ENCODE results near the gene UACA. TPM values are rescaled to one million over a fixed set of nuclear protein-coding genes. Genes with fewer than 3 reads are reported as not detected.
"Not testable (repeated sequence)": the region's sequence is repeated elsewhere in the genome, so short reads cannot be mapped to it uniquely, and the experiment has no call there.

Gene UACA
- total RNA-seq: 39.9 TPM
- long read RNA-seq, full-length matches to known transcripts: 32 of 51 reads
- long read RNA-seq, partial matches to known transcripts: 11 of 51 reads
- long read RNA-seq, other reads (novel, unspliced or antisense): 8 of 51 reads

- peak within 1 kb of the TSS; percentile 68 for H3K4me3 ChIP-seq
- peak; percentile 13 for TF ChIP-seq CTCF (IDR thresholded peaks at IDR 0.05)
- H3K9me3 ChIP-seq: no peaks in the 10 kb centered on the region
- H3K36me3 ChIP-seq: no peaks in the 10 kb centered on the region
- ATAC-seq: peak; percentile 98
- peak within 1 kb of the TSS; percentile 92 for H3K27ac ChIP-seq
- intact Hi-C loops (cut with DNase I): no loop called here
- peaks cover 11% of the 10 kb centered on the region for H3K27me3 ChIP-seq
- peak; percentile 94 for DNase-seq
- H3K4me1 ChIP-seq: peaks cover 6% of the 10 kb centered on the region
Measured at GRCh38 chr15:70763120-70763949, at the start of gene UACA. Gene UACA, minus strand, starts transcription at chr15:70763558. Its CDS starts 151 bp downstream, at chr15:70763407.

GRCh38 chr15:70812827-70813364 is 49.5 kb upstream of the UACA start:
- ATAC-seq (no peak), DNase-seq (no peak)
- Histone ChIP-seq H3K27me3 (no peaks in the 10 kb centered on the region), H3K36me3 (no peaks in the 10 kb centered on the region), H3K4me3 (no peak overlapping the region), H3K27ac (no peak overlapping the region), H3K9me3 (no peaks in the 10 kb centered on the region), H3K4me1 (peaks cover 9% of the 10 kb centered on the region)
- TF ChIP-seq CTCF (IDR thresholded peaks at IDR 0.05): no peak
- intact Hi-C loops (cut with DNase I): loop anchor here (10.0 kb wide), 1 partner anchor 128 kb away; no protein-coding TSS in a partner anchor

GRCh38 chr15:70810916-70811578 is 47.7 kb upstream of the UACA start:
- no peak for DNase-seq

DNA sequence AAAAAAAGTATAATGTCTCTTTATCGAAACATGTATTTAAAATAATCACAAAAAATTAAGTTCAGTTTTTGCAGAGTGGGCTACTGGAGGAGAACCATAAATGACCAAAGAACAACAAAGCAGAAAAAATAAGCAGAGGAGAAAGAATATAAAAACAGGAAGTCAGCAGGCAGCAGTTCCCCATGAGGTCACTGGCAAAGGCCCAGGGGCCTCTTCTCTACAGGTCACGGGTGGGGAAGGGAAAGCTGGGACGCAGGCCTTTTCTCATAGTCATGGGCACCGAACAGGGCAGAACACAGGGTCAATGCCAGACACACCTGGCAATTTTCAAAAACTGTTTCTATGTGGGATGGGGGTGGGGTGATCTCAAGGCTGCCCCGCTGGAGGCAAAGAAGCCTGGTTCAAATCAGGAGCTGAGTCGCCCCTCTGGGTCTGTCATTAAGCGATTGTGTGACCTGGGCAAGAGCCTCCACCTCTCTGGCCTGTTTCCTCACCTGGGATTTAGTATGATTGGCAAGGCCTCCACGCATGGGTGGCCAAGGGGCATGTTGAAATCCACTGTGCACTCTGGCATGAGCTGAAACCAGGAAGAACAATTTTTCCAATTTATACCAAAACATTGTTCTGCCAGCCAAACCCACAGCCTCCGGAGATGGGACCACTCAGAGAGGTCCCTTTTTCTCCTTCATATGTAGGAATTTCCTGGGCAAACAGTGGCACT is 43.8 kb upstream of the UACA start:
- Histone ChIP-seq H3K36me3 (no peaks in the 10 kb centered on the region), H3K9me3 (no peaks in the 10 kb centered on the region), H3K27ac (no peak overlapping the region), H3K4me1 (peaks cover 21% of the 10 kb centered on the region), H3K4me3 (no peak overlapping the region), H3K27me3 (no peaks in the 10 kb centered on the region)
- no peak for TF ChIP-seq CTCF (IDR thresholded peaks at IDR 0.05)
- ATAC-seq (peak; percentile 86), DNase-seq (peak; percentile 72)
- intact Hi-C loops (cut with DNase I): no loop called here

More at GRCh38 chr15:70810916-70811578, 47.7 kb upstream of the UACA start:
- Histone ChIP-seq H3K27ac (no peak overlapping the region), H3K36me3 (no peaks in the 10 kb centered on the region), H3K27me3 (no peaks in the 10 kb centered on the region), H3K4me3 (no peak overlapping the region), H3K4me1 (peaks cover 21% of the 10 kb centered on the region), H3K9me3 (no peaks in the 10 kb centered on the region)
- no peak for TF ChIP-seq CTCF (IDR thresholded peaks at IDR 0.05)
- no peak for ATAC-seq
- intact Hi-C loops (cut with DNase I): loop anchor here (10.0 kb wide), 1 partner anchor 126 kb away; no protein-coding TSS in a partner anchor

DNA sequence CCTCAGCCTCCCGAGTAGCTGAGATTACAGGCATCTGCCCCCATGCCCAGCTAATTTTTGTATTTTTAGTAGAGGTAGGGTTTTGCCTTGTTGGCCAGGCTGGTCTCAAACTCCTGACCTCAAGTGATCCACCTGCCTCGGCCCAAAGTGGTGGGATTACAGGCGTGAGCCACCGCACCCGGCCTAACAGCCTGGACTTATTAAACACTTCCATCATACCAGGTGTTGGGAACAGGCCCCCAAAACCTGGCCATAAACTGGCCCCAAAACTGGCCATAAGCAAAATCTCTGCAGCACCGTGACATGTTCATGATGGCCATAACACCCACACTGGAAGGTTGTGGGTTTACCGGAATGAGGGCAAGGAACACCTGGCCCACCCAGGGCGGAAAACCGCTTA is 41.0 kb upstream of the UACA start:
- H3K27me3 ChIP-seq; DNase-seq; H3K4me3 ChIP-seq; H3K9me3 ChIP-seq; ATAC-seq; intact Hi-C loops (cut with DNase I); H3K27ac ChIP-seq; H3K36me3 ChIP-seq: not testable (repeated sequence)
- peaks cover 34% of the 10 kb centered on the region for H3K4me1 ChIP-seq

Data from upper lobe of right lung (tissue), 1 donor.